HEK293 (cell line): ENCODE results near the gene BTBD8.

ENCODE experiments used
- CTCF ChIA-PET: fragments of 350-600 bp; formaldehyde crosslinking; extraction: SDS; loops from one replicate; lab custom pipeline; 2021; ENCODE audit warnings: antibody characterized with exemption; lab: Yijun Ruan, JAX
- POLR2A ChIA-PET: fragments of 300-600 bp; formaldehyde crosslinking; extraction: SDS; loops from one replicate; lab custom pipeline; 2020; ENCODE audit warnings: antibody characterized with exemption, inconsistent platforms; lab: Yijun Ruan, JAX
- H3K27ac ChIP-seq: fragments of 200-500 bp; sonication (Bioruptor generic); 2 replicates; pipeline ENCODE4 v1.5.1; 2014; ENCODE audit warnings: low read depth, low read length, control low read depth, inconsistent platforms; ENCODE audit errors: extremely low read depth
- H3K36me3 ChIP-seq, 2 experiments: fragments of 200-500 bp in 1 of 2; sonication (Bioruptor generic) in 1 of 2; 1 replicate in 1 of 2; 2 replicates in 1 of 2; pipeline ENCODE4 v1.5.1; 2014 to 2017; ENCODE audit warnings: inconsistent platforms in 2 of 2, low read length in 2 of 2; ENCODE audit not compliant: control insufficient read depth in 2 of 2, insufficient read depth in 1 of 2
- H3K4me1 ChIP-seq: fragments of 200-500 bp; sonication (Bioruptor generic); 2 replicates; pipeline ENCODE4 v1.5.1; 2014; ENCODE audit warnings: mild to moderate bottlenecking, low read length, inconsistent platforms; ENCODE audit not compliant: control insufficient read depth, insufficient read depth
- H3K4me3 ChIP-seq: 2 replicates; pipeline ENCODE4 v1.5.1; 2011; ENCODE audit warnings: low read depth, mild to moderate bottlenecking, control low read depth, low read length, moderate library complexity
- H3K9me3 ChIP-seq: fragments of 200-500 bp; sonication (Bioruptor generic); 2 replicates; pipeline ENCODE4 v1.5.1; 2014; ENCODE audit warnings: low read depth, low read length, inconsistent platforms; ENCODE audit not compliant: control insufficient read depth, insufficient read depth
- GLIS1 ChIP-seq: fragments of 450-650 bp; formaldehyde crosslinking; IDR thresholded peaks from 2 replicates; pipeline ENCODE4 v1.5.1; 2016; ENCODE audit warnings: missing biosample characterization, missing genetic modification characterization
- GLIS2 ChIP-seq: fragments of 450-650 bp; formaldehyde crosslinking; IDR thresholded peaks from 2 replicates; pipeline ENCODE4 v1.5.1; 2016; ENCODE audit warnings: missing biosample characterization, missing genetic modification characterization
- IKZF3 ChIP-seq: fragments of 450-650 bp; IDR thresholded peaks from 2 replicates; pipeline ENCODE4 v1.5.0; 2018; ENCODE audit warnings: missing biosample characterization, mild to moderate bottlenecking, missing genetic modification characterization, moderate library complexity
- KLF16 ChIP-seq: fragments of 450-650 bp; formaldehyde crosslinking; IDR thresholded peaks from 2 replicates; pipeline ENCODE4 v1.5.1; 2017; ENCODE audit warnings: missing biosample characterization, missing genetic modification characterization
- KLF9 ChIP-seq: fragments of 450-650 bp; formaldehyde crosslinking; IDR thresholded peaks from 2 replicates; pipeline ENCODE4 v1.5.1; 2016; ENCODE audit warnings: missing biosample characterization, missing genetic modification characterization, low read depth
- MZF1 ChIP-seq: fragments of 450-650 bp; formaldehyde crosslinking; IDR thresholded peaks from 2 replicates; pipeline ENCODE4 v1.5.1; 2017; ENCODE audit warnings: missing biosample characterization, missing genetic modification characterization, borderline replicate concordance
- SP2 ChIP-seq: fragments of 450-650 bp; formaldehyde crosslinking; IDR thresholded peaks from 2 replicates; pipeline ENCODE4 v1.5.1; 2016; ENCODE audit warnings: missing biosample characterization, missing genetic modification characterization
- SP7 ChIP-seq: fragments of 450-650 bp; formaldehyde crosslinking; IDR thresholded peaks from 2 replicates; pipeline ENCODE4 v1.5.1; 2016; ENCODE audit warnings: missing biosample characterization, missing genetic modification characterization
- ZBTB48 ChIP-seq: fragments of 450-650 bp; formaldehyde crosslinking; IDR thresholded peaks from 2 replicates; pipeline ENCODE4 v1.5.1; 2016; ENCODE audit warnings: missing biosample characterization, missing genetic modification characterization
- ZNF132 ChIP-seq: fragments of 450-650 bp; formaldehyde crosslinking; IDR thresholded peaks from 2 replicates; pipeline ENCODE4 v1.5.1; 2017; ENCODE audit warnings: missing biosample characterization, missing genetic modification characterization, borderline replicate concordance
- ZNF23 ChIP-seq: fragments of 450-650 bp; formaldehyde crosslinking; IDR thresholded peaks from 2 replicates; pipeline ENCODE4 v1.5.1; 2016; ENCODE audit warnings: missing biosample characterization, missing genetic modification characterization, borderline replicate concordance
- ZNF311 ChIP-seq: fragments of 450-650 bp; formaldehyde crosslinking; IDR thresholded peaks from 2 replicates; pipeline ENCODE4 v1.5.1; 2017; ENCODE audit warnings: missing biosample characterization, missing genetic modification characterization, borderline replicate concordance
- ZNF366 ChIP-seq: fragments of 450-650 bp; formaldehyde crosslinking; conservative IDR thresholded peaks from 2 replicates; pipeline ENCODE4 v1.5.1; 2016; ENCODE audit warnings: missing biosample characterization, missing genetic modification characterization
- ZNF473 ChIP-seq: fragments of 450-650 bp; formaldehyde crosslinking; IDR thresholded peaks from 2 replicates; pipeline ENCODE4 v1.5.1; 2017; ENCODE audit warnings: missing biosample characterization, missing genetic modification characterization
- ZNF521 ChIP-seq: fragments of 450-650 bp; formaldehyde crosslinking; IDR thresholded peaks from 2 replicates; pipeline ENCODE4 v1.5.1; 2017; ENCODE audit warnings: missing biosample characterization, mild to moderate bottlenecking, missing genetic modification characterization
- ZNF530 ChIP-seq: fragments of 450-650 bp; formaldehyde crosslinking; IDR thresholded peaks from 2 replicates; pipeline ENCODE4 v1.5.1; 2016; ENCODE audit warnings: low read depth, missing biosample characterization, missing genetic modification characterization
- ZNF561 ChIP-seq: fragments of 450-650 bp; IDR thresholded peaks from 2 replicates; pipeline ENCODE4 v1.5.1; 2018; ENCODE audit warnings: missing biosample characterization, missing genetic modification characterization, borderline replicate concordance
- ZNF660 ChIP-seq: fragments of 450-650 bp; IDR thresholded peaks from 2 replicates; pipeline ENCODE4 v1.5.1; 2018; ENCODE audit warnings: missing biosample characterization, mild to moderate bottlenecking, missing genetic modification characterization
- ZNF664 ChIP-seq: fragments of 450-650 bp; formaldehyde crosslinking; IDR thresholded peaks from 2 replicates; pipeline ENCODE4 v1.5.1; 2016; ENCODE audit warnings: missing biosample characterization, missing genetic modification characterization
- ZSCAN30 ChIP-seq: fragments of 450-650 bp; IDR thresholded peaks from 2 replicates; pipeline ENCODE4 v1.5.1; 2018; ENCODE audit warnings: missing biosample characterization, mild to moderate bottlenecking, missing genetic modification characterization, moderate library complexity
- ZXDB ChIP-seq: fragments of 450-650 bp; formaldehyde crosslinking; IDR thresholded peaks from 2 replicates; pipeline ENCODE4 v1.5.1; 2016; ENCODE audit warnings: missing biosample characterization, missing genetic modification characterization
- TF ChIP-seq, protein P1 (sequence below): fragments of 450-650 bp; formaldehyde crosslinking; IDR thresholded peaks from 2 replicates; pipeline ENCODE4; 2016; ENCODE audit warnings: missing biosample characterization, missing genetic modification characterization
- TF ChIP-seq, protein P2 (sequence below): fragments of 450-650 bp; formaldehyde crosslinking; IDR thresholded peaks from 2 replicates; pipeline ENCODE4 v1.5.1; 2016; ENCODE audit warnings: missing biosample characterization, missing genetic modification characterization
- TF ChIP-seq, protein P3 (sequence below): fragments of 450-650 bp; formaldehyde crosslinking; conservative IDR thresholded peaks from 2 replicates; pipeline ENCODE4 v1.5.1; 2016; ENCODE audit warnings: low read depth, missing biosample characterization, missing genetic modification characterization
- TF ChIP-seq, protein P4 (sequence below): fragments of 450-650 bp; formaldehyde crosslinking; IDR thresholded peaks from 2 replicates; pipeline ENCODE4 v1.5.1; 2016; ENCODE audit warnings: missing biosample characterization, missing genetic modification characterization, low read depth
- TF ChIP-seq, protein P5 (sequence below): fragments of 450-650 bp; formaldehyde crosslinking; IDR thresholded peaks from 2 replicates; pipeline ENCODE4 v1.5.1; 2016; ENCODE audit warnings: missing biosample characterization, missing genetic modification characterization

Gene BTBD8

DNA sequence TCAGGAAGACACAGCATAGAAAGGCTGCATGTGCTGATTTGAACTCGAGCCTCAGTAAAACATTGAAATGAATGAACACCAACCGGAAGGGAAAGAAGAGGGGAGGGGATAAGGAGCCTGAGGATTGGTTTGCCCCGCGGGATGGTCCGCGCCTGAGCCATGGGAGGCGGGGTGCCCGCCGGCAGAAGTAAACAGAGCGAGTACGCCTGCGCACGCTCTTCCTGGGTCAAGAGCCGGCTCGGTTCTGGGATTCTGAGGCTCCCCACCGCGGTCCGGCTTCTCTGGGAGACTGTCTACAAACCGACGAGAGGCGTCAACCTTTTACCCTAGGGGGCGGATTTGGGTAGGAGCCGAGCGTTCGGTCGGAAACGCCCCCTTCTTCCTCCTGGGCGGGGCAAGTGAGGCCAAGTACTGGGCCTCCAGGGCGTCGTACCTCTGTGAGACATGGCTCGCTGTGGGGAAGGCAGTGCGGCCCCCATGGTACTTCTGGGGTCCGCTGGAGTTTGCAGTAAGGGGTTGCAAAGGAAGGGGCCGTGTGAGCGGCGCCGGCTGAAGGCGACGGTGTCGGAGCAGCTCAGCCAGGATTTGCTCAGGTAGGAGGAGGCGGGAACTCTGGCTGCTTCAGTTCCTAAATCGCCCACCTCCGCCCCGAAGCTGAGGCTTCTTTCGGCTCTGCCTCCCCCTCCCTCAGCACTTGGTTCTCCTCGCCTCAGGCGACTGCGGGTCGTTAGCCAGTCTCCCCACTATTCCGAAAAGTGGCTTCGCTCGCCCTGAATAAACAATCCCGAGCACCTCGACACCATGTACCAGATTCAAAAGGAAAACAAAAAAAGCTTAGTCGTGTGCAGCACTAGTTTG, at the start of gene BTBD8:
Gene BTBD8 (plus strand): TSS at position 218 of the 858 bp plus-strand sequence. CDS start 227 bp downstream, at position 445.
- Histone ChIP-seq H3K27ac (peak within 1 kb of the TSS; percentile 59), H3K4me3 (peak within 1 kb of the TSS; percentile 88), H3K36me3 (no peaks in the 10 kb centered on the region), H3K4me1 (peaks cover 2% of the 10 kb centered on the region; the same call in 1 of the 2 replicates), H3K9me3 (no peaks in the 10 kb centered on the region)
- ChIA-PET POLR2A (interaction anchor here (1.1 to 1.5 kb wide), 2 partner anchors 19 to 50 kb away, joined by 3 to 4 read pairs; no protein-coding TSS in a partner anchor), CTCF (interaction anchor here (0.6 to 0.7 kb wide), 2 partner anchors 8 to 211 kb away, joined by 4 to 6 read pairs; no protein-coding TSS in a partner anchor)
- TF ChIP-seq ZNF664 (tag by site-specific recombination) (no peak), ZNF311 (tag by site-specific recombination) (no peak), ZNF132 (tag by site-specific recombination) (no peak), KLF16 (tag by site-specific recombination) (no peak; the same call in none of the 2 replicates), GLIS1 (peak; percentile 59), ZXDB (peak; percentile 73), SP7 (tag by site-specific recombination) (peak; percentile 60), ZBTB48 (peak; percentile 67; the same call in 1 of the 2 replicates), ZNF521 (no peak), KLF9 (tag by site-specific recombination) (peak; percentile 91), ZNF660 (tag by site-specific recombination) (peak; percentile 50; the same call in 1 of the 2 replicates), ZNF473 (tag by site-specific recombination) (no peak), ZNF23 (tag by site-specific recombination) (no peak), ZNF561 (tag by site-specific recombination) (peak; percentile 55; the same call in 1 of the 2 replicates), ZNF530 (no peak), ZNF366 (tag by site-specific recombination) (peak; percentile 79), GLIS2 (tag by site-specific recombination) (peak; percentile 87), IKZF3 (tag by site-specific recombination) (peak; percentile 45; the same call in 1 of the 2 replicates), MZF1 (tag by site-specific recombination) (peak; percentile 44; the same call in 1 of the 2 replicates), ZSCAN30 (tag by site-specific recombination) (0 out of 2 replicates have a peak, but pooled peaks have one; percentile 5), SP2 (tag by site-specific recombination) (peak; percentile 88)
- TF ChIP-seq, protein P1, sequence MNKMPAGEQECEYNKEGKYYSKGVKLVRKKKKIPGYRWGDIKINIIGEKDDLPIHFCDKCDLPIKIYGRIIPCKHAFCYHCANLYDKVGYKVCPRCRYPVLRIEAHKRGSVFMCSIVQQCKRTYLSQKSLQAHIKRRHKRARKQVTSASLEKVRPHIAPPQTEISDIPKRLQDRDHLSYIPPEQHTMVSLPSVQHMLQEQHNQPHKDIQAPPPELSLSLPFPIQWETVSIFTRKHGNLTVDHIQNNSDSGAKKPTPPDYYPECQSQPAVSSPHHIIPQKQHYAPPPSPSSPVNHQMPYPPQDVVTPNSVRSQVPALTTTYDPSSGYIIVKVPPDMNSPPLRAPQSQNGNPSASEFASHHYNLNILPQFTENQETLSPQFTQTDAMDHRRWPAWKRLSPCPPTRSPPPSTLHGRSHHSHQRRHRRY, result no peak
- TF ChIP-seq, protein P2, sequence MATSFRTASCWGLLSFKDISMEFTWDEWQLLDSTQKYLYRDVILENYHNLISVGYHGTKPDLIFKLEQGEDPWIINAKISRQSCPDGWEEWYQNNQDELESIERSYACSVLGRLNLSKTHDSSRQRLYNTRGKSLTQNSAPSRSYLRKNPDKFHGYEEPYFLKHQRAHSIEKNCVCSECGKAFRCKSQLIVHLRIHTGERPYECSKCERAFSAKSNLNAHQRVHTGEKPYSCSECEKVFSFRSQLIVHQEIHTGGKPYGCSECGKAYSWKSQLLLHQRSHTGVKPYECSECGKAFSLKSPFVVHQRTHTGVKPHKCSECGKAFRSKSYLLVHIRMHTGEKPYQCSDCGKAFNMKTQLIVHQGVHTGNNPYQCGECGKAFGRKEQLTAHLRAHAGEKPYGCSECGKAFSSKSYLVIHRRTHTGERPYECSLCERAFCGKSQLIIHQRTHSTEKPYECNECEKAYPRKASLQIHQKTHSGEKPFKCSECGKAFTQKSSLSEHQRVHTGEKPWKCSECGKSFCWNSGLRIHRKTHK (tag by site-specific recombination), result no peak
- TF ChIP-seq, protein P3, sequence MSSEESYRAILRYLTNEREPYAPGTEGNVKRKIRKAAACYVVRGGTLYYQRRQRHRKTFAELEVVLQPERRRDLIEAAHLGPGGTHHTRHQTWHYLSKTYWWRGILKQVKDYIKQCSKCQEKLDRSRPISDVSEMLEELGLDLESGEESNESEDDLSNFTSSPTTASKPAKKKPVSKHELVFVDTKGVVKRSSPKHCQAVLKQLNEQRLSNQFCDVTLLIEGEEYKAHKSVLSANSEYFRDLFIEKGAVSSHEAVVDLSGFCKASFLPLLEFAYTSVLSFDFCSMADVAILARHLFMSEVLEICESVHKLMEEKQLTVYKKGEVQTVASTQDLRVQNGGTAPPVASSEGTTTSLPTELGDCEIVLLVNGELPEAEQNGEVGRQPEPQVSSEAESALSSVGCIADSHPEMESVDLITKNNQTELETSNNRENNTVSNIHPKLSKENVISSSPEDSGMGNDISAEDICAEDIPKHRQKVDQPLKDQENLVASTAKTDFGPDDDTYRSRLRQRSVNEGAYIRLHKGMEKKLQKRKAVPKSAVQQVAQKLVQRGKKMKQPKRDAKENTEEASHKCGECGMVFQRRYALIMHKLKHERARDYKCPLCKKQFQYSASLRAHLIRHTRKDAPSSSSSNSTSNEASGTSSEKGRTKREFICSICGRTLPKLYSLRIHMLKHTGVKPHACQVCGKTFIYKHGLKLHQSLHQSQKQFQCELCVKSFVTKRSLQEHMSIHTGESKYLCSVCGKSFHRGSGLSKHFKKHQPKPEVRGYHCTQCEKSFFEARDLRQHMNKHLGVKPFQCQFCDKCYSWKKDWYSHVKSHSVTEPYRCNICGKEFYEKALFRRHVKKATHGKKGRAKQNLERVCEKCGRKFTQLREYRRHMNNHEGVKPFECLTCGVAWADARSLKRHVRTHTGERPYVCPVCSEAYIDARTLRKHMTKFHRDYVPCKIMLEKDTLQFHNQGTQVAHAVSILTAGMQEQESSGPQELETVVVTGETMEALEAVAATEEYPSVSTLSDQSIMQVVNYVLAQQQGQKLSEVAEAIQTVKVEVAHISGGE, result peak; percentile 75
- TF ChIP-seq, protein P4, sequence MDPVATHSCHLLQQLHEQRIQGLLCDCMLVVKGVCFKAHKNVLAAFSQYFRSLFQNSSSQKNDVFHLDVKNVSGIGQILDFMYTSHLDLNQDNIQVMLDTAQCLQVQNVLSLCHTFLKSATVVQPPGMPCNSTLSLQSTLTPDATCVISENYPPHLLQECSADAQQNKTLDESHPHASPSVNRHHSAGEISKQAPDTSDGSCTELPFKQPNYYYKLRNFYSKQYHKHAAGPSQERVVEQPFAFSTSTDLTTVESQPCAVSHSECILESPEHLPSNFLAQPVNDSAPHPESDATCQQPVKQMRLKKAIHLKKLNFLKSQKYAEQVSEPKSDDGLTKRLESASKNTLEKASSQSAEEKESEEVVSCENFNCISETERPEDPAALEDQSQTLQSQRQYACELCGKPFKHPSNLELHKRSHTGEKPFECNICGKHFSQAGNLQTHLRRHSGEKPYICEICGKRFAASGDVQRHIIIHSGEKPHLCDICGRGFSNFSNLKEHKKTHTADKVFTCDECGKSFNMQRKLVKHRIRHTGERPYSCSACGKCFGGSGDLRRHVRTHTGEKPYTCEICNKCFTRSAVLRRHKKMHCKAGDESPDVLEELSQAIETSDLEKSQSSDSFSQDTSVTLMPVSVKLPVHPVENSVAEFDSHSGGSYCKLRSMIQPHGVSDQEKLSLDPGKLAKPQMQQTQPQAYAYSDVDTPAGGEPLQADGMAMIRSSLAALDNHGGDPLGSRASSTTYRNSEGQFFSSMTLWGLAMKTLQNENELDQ, result no peak
- TF ChIP-seq, protein P5, sequence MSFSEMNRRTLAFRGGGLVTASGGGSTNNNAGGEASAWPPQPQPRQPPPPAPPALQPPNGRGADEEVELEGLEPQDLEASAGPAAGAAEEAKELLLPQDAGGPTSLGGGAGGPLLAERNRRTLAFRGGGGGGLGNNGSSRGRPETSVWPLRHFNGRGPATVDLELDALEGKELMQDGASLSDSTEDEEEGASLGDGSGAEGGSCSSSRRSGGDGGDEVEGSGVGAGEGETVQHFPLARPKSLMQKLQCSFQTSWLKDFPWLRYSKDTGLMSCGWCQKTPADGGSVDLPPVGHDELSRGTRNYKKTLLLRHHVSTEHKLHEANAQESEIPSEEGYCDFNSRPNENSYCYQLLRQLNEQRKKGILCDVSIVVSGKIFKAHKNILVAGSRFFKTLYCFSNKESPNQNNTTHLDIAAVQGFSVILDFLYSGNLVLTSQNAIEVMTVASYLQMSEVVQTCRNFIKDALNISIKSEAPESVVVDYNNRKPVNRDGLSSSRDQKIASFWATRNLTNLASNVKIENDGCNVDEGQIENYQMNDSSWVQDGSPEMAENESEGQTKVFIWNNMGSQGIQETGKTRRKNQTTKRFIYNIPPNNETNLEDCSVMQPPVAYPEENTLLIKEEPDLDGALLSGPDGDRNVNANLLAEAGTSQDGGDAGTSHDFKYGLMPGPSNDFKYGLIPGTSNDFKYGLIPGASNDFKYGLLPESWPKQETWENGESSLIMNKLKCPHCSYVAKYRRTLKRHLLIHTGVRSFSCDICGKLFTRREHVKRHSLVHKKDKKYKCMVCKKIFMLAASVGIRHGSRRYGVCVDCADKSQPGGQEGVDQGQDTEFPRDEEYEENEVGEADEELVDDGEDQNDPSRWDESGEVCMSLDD, result peak; percentile 68
